HG03565 (cell line): ENCODE data around the gene ELMO1.

ENCODE experiments used
- ATAC-seq: cut with Tn5 transposase; IDR thresholded peaks from one replicate; pipeline ENCODE4 v1.9.1; 2021; ENCODE audit warnings: mild to moderate bottlenecking, moderate library complexity; ENCODE audit not compliant: unreplicated experiment

The ELMO1 gene

DNA sequence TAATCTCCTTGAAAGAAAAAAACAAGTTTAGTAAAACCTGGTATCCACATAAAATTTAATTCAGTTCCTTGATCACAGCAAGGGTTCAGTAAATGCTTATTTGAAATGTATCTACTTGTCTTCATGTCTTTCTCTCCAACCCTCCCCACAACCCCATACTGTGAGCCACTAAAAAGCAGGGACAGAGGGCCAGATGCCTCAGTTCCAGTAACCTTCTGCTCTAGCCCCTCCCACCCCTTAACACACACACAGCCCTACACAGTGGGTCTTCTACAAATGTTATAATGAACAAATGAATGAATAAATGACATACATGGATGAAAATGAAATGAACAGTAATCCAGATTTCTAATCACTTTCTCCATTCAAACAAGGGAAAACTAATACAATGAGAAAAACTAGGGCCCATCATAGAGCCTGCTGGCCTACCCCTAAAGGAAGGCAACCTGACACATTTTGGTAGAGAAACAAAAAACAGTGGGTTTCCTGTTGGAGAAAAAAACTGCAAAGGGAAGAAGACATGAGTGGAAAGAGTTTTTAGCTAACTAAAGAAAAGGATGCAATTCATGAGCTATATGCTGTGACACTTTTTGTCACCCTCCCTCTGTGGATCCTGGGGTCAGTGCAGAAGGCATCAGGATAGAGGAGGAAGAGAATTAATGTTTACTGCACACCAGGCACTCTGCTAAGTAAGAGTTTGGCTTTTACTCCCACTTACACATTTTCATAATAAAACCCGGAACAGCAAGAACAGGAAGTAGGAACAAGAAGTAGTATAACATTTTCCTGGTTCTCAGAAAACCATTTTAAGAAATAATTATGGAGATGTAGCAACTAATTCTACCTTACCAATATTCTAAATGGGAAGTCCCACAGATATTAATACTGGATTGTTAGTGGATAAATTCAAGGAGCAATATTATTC, 38.1 kb downstream of the ELMO1 start:
- ATAC-seq = no peak

GRCh38 chr7:37409461-37409860, 39.2 kb downstream of the ELMO1 start:
- ATAC-seq = no peak

- no peak for ATAC-seq
These were observed 40.1 kb downstream of the ELMO1 start for GRCh38 chr7:37408291-37409228.

DNA sequence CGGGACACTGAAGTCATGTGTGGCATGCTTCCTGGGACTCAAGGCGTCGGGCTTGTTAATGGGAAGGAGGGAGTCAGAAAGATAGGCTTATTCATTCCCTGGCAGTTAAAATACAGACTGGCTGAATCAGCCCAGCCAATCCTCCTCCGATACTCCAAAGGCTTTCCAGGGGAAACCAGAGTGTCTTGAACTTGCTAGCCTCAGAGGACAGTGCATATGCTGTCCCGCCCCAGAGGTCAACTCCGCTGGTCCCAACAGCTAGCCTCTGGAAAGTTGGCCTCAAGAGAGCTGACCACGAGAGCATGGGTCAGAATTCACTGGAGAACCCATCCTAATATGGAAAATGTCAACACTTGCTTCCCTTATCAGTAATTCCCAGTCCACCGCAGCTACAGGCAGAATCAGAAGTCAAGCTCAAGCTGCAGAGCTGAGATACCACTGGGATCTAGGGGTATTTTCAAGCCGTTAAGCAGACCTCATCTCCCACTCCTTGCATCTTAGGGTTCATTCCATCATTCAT, 43.0 kb downstream of the ELMO1 start:
- no peak for ATAC-seq

DNA sequence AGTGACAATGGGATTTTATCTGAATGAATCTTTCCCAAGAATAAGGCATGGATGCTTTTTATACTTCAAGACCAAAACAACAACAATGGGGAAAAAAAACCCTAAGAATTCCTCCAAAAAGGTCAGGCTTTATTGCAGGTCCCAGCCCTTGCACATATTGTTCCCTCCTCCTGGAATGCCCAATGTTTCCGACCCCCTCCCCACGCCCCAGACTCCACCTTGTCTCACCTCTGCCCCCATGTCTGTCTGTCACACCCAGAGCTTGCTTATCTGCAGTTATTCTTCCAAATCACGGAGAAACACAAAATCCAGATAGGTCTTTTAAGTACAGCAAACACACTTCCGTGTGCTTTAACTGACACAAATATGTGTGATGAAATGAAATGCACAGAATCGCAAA, 43.5 kb downstream of the ELMO1 start:
- ATAC-seq = no peak

DNA sequence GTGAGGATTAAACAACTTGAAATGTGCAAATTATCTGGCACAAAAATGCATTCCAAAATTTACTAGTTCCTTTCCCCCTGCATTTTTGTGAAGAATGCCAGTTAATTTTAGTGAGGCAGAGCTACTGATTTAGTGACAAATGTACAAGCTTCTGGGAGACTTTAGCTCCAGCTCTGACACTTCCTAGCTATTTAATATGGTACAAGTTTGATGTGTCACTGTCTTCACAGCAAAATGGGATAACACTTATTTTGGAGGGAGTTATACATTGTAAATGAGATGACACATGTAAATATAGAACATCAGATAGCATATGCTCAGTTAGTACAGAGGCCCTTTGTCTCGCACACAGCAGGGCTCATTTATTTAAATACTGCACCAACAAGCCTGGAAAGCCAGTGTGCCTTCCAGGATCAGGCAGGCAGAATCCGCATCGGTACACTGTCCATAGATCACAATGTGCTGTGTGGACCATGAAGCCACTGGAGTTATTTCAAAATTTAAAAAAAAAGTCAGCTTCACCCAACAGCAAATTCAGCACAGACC, 48.7 kb downstream of the ELMO1 start:
- no peak for ATAC-seq

- no peak for ATAC-seq
These were observed 50.3 kb downstream of the ELMO1 start for GRCh38 chr7:37398403-37398802.

DNA sequence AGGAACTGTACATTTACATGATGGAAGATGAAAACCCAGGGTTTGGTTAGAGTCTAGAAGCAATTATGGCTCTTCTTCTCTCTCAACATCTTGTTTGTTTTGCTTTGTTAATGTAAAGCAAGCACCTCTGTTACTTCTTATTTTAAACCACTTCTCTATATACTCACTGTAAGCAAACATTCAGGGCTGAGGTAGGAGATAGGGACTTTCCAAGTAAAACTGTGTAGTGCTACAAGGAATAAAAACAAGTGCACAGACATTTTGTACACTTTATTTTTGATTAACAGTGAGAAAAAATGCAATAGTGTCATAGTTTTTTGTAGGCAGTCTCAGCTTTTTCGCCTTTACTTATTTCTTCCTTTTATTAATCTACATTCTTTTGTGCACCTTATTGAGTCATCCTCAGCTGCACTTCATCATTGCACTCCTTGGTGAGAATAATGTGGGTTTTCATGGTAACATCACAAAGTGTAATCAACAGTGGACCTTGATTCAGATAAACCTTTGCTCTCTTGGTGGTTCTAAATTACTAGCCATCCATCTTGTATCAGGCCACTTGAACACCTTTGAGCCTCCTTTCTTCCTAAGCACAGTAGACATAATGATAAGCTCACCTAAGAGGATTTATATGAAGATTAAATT, 52.9 kb downstream of the ELMO1 start:
- ATAC-seq = no peak

- no peak for ATAC-seq
These were observed 54.5 kb downstream of the ELMO1 start for GRCh38 chr7:37394158-37394557.

DNA sequence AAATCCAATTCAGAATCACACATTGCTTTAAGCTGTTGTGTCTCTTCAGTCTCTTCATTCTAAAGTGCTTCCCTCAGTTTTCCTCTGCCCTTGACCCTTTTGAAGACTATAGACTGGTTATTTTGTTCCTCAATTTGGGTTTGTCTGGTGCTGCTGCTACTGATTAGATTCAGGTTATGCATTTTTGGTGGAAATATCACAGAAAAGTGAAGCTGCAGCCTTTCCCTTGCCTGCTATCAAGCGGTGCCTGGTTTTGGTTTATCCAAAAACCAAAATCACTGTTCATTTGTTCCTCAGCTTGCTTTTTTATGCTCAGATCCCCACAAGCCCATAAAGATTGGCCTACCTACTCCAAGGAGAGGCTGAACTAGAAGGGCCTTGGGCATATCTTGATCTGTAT, 55.2 kb downstream of the ELMO1 start:
- no peak for ATAC-seq

DNA sequence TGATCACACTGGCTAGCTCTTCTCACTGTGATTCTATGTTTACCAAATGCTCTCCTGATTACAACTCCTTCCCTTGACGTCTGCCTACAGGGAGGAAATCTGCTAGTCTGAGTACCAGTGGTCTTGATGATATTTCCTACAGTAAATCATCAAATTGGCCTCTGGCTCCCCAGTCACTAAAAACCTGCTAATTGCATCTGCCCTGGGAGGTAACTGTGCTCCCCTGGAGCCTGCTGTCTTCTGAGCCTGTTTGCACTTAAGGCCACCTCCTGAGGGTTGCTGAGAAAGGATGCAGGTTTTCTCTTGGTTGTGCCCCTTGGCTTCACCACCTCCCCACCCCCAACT, 56.0 kb downstream of the ELMO1 start:
- no peak for ATAC-seq

DNA sequence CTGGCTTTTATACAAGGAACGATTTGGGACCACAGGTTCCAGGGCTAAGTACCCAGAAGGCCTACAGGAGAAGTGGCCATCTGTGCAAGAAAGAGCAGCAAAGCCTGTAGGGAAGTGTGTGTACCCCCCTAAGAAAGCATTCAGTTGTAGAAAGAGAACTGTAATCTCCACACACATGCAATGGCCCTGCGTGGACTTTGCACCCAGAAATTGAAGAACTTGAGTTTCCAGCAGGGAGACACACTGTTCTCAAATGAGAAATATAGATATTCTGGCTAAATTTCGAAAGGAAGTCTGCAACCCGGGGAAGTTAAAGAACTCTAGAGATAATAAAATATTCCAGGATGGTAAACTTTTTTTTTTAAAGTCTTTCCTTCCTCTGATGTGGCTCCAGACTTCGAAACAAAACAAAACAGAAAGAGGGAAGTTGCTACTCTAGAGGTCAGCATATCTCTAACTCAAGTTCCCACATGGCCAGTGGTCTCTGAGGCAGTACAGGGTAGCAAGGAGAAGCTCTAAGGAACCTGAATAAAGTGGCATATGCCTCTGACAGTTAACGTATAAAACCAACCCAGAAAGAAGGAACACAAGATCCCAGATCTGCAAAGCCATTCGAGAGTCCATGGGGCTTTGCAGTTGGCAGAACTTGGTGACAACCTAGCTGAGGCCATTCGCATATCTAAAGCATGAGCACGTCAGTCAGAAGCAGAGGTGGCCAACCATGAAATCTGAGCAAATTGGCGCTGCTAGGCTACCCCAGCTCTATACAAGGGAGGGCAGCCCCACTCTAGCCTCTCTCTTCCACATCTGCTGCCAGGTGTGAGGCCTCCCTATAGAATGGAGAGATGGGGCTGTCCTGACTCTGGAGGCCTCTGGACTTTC, 56.6 kb downstream of the ELMO1 start:
- no peak for ATAC-seq

DNA sequence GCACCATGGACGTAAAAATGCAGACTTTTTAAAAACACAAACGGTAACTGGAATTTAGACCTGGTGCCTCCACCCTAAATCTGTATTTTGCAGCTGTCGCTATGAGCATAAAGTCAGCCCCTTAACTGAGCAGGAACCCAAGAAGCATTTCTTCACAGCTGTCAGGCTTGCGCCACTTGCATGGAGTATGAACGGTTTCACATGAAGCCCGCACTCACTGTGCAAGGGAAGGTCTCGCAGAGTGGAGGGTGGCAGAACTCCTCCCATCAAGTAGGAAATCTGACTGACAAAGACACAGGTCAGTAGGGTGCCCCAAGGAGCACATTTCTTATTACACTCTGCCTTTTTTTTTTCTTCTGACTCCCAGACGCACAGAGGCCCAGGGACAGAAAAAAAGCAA, 58.5 kb downstream of the ELMO1 start:
- ATAC-seq = no peak

- ATAC-seq = no peak
These were observed 59.9 kb downstream of the ELMO1 start for GRCh38 chr7:37388811-37389210.

GRCh38 chr7:37385787-37386186, 62.9 kb downstream of the ELMO1 start:
- ATAC-seq = no peak

DNA sequence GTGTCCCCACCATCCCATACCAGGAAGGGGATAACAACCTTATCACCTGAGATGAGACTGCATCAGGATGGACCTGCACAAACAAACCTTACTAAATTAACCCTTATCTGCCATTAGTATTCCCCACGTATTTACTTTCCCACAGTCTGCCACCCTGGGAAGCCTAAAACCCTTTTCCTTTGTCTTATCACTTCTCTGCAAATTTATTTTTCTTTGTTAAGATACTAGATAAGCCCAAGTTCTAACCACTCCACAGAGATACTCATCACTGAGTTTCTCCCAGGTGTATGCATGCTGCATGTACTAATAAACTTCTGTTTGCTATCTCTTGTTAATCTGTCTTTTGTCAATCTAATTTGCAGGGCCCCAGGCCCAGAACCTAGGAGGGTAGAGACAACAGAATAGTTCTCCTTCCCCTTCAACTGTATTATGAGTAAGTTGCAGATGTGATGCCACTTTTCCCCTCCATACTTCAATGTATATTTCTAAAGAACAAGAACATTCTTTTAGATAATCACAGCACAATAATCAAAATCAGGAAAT, 66.0 kb downstream of the ELMO1 start:
- no peak for ATAC-seq

- ATAC-seq = no peak
These were observed 67.8 kb downstream of the ELMO1 start for GRCh38 chr7:37380831-37381230.

- no peak for ATAC-seq
These were observed 69.0 kb downstream of the ELMO1 start for GRCh38 chr7:37379546-37380277.

GRCh38 chr7:37377231-37377630, 71.4 kb downstream of the ELMO1 start:
- ATAC-seq = no peak
